ENCODE results near the gene TLX2. TPM values are rescaled to one million over a fixed set of nuclear protein-coding genes. Genes with fewer than 3 reads are reported as not detected.

The TLX2 gene
- total and polyA plus RNA-seq, 2 of the 13 experiments (the other 11 are each of a cell fraction or from before 2014, with no cell fraction given): 0.05 to 0.20 TPM

DNA sequence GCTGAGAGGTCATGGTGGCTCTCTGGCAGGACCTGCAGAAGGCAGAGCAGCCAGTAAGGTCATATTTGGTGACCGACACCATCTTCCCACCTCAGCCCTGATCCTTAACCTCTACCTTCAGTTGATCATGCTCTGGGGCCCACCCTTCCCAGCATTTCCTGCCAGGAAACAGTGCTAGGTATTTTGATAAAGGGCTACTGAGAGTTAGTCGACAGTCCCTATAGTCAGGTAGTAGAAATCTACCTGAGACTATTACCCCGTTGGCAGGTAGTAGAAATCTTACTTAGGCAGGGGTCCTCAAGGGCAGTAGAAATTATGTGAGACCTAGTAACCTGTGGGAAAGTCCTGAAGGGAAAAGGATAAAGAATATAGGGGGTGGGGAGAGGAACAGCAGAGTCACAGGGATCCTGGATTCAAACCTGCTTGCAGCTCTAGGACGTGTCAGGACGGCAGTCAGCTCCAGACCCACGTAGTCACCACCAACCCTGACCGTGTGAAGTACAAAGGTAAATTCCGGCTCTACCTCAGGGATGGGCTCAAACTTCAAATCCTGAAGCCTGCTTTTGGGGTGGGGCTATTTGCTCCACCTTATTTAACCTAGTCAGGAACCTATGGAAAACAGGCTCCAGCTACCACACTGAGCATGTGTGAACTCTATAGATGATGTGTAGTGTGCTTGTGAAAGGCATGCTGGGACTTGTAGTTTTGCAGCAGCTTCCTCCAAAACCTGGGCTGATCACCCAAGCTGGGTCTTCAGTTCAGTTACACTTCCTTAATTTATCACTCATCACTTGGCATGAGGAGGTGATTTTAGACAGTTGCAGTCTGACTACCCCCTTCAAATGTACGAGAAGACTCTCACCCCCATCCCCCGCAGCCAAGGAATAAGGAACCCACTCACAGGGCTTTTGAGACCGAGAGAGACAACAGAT, 11.7 kb downstream of the TLX2 start, which contains the start of gene DQX1 (continued):
- TF ChIP-seq, protein P1, sequence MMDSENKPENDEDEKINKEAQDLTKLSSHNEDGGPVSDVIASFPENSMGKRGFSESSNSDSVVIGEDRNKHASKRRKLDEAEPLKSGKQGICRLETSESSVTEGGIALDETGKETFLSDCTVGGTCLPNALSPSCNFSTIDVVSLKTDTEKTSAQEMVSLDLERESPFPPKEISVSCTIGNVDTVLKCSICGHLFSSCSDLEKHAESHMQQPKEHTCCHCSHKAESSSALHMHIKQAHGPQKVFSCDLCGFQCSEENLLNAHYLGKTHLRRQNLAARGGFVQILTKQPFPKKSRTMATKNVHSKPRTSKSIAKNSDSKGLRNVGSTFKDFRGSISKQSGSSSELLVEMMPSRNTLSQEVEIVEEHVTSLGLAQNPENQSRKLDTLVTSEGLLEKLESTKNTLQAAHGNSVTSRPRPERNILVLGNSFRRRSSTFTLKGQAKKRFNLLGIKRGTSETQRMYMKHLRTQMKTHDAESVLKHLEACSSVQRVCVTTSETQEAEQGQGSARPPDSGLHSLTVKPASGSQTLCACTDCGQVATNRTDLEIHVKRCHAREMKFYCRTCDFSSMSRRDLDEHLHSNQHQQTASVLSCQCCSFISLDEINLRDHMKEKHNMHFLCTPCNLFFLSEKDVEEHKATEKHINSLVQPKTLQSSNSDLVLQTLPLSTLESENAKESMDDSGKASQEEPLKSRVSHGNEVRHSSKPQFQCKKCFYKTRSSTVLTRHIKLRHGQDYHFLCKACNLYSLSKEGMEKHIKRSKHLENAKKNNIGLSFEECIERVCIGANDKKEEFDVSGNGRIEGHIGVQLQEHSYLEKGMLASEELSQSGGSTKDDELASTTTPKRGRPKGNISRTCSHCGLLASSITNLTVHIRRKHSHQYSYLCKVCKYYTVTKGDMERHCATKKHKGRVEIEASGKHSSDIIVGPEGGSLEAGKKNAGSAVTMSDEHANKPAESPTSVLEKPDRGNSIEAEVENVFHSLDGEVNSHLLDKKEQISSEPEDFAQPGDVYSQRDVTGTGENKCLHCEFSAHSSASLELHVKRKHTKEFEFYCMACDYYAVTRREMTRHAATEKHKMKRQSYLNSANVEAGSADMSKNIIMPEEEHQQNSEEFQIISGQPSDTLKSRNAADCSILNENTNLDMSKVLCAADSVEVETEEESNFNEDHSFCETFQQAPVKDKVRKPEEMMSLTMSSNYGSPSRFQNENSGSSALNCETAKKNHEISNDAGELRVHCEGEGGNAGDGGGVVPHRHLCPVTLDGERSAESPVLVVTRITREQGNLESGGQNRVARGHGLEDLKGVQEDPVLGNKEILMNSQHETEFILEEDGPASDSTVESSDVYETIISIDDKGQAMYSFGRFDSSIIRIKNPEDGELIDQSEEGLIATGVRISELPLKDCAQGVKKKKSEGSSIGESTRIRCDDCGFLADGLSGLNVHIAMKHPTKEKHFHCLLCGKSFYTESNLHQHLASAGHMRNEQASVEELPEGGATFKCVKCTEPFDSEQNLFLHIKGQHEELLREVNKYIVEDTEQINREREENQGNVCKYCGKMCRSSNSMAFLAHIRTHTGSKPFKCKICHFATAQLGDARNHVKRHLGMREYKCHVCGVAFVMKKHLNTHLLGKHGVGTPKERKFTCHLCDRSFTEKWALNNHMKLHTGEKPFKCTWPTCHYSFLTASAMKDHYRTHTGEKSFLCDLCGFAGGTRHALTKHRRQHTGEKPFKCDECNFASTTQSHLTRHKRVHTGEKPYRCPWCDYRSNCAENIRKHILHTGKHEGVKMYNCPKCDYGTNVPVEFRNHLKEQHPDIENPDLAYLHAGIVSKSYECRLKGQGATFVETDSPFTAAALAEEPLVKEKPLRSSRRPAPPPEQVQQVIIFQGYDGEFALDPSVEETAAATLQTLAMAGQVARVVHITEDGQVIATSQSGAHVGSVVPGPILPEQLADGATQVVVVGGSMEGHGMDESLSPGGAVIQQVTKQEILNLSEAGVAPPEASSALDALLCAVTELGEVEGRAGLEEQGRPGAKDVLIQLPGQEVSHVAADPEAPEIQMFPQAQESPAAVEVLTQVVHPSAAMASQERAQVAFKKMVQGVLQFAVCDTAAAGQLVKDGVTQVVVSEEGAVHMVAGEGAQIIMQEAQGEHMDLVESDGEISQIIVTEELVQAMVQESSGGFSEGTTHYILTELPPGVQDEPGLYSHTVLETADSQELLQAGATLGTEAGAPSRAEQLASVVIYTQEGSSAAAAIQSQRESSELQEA (CRISPR knock-in tag; IDR thresholded peaks at IDR 0.05; ENCODE audit: not compliant biosample characterization): peak; percentile 35
- TF ChIP-seq ZSCAN31 (CRISPR knock-in tag; IDR thresholded peaks at IDR 0.05; ENCODE audit: low read depth) (peak; percentile 88; the same call in 1 of the 2 replicates), SIN3B (IDR thresholded peaks at IDR 0.05; ENCODE audit: low read length) (no peak), CCDC6 (CRISPR knock-in tag; IDR thresholded peaks at IDR 0.05) (peak; percentile 60), ZNF75D (CRISPR knock-in tag; IDR thresholded peaks at IDR 0.05; ENCODE audit: borderline replicate concordance) (no peak), ZNF44 (CRISPR knock-in tag; IDR thresholded peaks at IDR 0.05) (no peak), YEATS2 (CRISPR knock-in tag; IDR thresholded peaks at IDR 0.05; ENCODE audit: borderline replicate concordance) (peak; percentile 76; the same call in 1 of the 2 replicates), ZZZ3 (CRISPR knock-in tag; IDR thresholded peaks at IDR 0.05; ENCODE audit: borderline replicate concordance) (no peak), SALL1 (CRISPR knock-in tag; IDR thresholded peaks at IDR 0.05) (peak; percentile 85), RXRA (CRISPR knock-in tag; IDR thresholded peaks at IDR 0.05) (peak; percentile 81; the same call in 1 of the 2 replicates), MXI1 (IDR thresholded peaks at IDR 0.05; ENCODE audit: borderline replicate concordance, low read depth, low read length) (peak; percentile 79; the same call in 1 of the 3 replicates), ZNF136 (CRISPR knock-in tag; IDR thresholded peaks at IDR 0.05; ENCODE audit: low read depth) (no peak), TOE1 (CRISPR knock-in tag; IDR thresholded peaks at IDR 0.05) (peak; percentile 90), KDM5A (IDR thresholded peaks at IDR 0.05; ENCODE audit: borderline replicate concordance, low read length) (no peak; the same call in 1 of the 2 replicates)
- TF ChIP-seq, protein P2, sequence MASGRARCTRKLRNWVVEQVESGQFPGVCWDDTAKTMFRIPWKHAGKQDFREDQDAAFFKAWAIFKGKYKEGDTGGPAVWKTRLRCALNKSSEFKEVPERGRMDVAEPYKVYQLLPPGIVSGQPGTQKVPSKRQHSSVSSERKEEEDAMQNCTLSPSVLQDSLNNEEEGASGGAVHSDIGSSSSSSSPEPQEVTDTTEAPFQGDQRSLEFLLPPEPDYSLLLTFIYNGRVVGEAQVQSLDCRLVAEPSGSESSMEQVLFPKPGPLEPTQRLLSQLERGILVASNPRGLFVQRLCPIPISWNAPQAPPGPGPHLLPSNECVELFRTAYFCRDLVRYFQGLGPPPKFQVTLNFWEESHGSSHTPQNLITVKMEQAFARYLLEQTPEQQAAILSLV (CRISPR knock-in tag; IDR thresholded peaks at IDR 0.05; ENCODE audit: borderline replicate concordance): peak; percentile 46
- TF ChIP-seq, protein P3, sequence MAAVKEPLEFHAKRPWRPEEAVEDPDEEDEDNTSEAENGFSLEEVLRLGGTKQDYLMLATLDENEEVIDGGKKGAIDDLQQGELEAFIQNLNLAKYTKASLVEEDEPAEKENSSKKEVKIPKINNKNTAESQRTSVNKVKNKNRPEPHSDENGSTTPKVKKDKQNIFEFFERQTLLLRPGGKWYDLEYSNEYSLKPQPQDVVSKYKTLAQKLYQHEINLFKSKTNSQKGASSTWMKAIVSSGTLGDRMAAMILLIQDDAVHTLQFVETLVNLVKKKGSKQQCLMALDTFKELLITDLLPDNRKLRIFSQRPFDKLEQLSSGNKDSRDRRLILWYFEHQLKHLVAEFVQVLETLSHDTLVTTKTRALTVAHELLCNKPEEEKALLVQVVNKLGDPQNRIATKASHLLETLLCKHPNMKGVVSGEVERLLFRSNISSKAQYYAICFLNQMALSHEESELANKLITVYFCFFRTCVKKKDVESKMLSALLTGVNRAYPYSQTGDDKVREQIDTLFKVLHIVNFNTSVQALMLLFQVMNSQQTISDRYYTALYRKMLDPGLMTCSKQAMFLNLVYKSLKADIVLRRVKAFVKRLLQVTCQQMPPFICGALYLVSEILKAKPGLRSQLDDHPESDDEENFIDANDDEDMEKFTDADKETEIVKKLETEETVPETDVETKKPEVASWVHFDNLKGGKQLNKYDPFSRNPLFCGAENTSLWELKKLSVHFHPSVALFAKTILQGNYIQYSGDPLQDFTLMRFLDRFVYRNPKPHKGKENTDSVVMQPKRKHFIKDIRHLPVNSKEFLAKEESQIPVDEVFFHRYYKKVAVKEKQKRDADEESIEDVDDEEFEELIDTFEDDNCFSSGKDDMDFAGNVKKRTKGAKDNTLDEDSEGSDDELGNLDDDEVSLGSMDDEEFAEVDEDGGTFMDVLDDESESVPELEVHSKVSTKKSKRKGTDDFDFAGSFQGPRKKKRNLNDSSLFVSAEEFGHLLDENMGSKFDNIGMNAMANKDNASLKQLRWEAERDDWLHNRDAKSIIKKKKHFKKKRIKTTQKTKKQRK (IDR thresholded peaks at IDR 0.05; ENCODE audit: low read length): no peak

Measured in HepG2 (cell line).